Sigmoid colon (tissue), 7 donors: Measurements from ENCODE around the gene MOV10. TPM values are rescaled to one million over a fixed set of nuclear protein-coding genes. Genes with fewer than 3 reads are reported as not detected.
A peak's percentile ranks its signal among the peaks of the same experiment; 100 is the strongest.

Experiments
- DNase-seq: peaks from one replicate; pipeline ENCODE4 v3.0.0-alpha.2; 2019
- H3K27ac ChIP-seq, 4 donors: fragments of 200-600 bp; sonication (generic); one replicate each; pipeline ENCODE4 v1.5.1; 2016 to 2019; ENCODE audit warnings: mild to moderate bottlenecking in 1 of 4
- H3K27me3 ChIP-seq, 3 donors: fragments of 200-600 bp; sonication (generic); one replicate each; pipeline ENCODE4 v1.5.1; 2019; ENCODE audit warnings: mild to moderate bottlenecking in 1 of 3
- H3K36me3 ChIP-seq, 4 donors: fragments of 200-600 bp; sonication (generic); one replicate each; pipeline ENCODE4 v1.5.1; 2016 to 2019
- H3K4me1 ChIP-seq, 4 donors: fragments of 200-600 bp; sonication (generic); one replicate each; pipeline ENCODE4 v1.5.1; 2017 to 2019
- H3K4me3 ChIP-seq, 4 donors: fragments of 200-600 bp; sonication (generic); one replicate each; pipeline ENCODE4 v1.5.1; 2017 to 2019; ENCODE audit warnings: mild to moderate bottlenecking in 2 of 4, moderate library complexity in 1 of 4
- H3K9me3 ChIP-seq, 4 donors: fragments of 200-600 bp in 3 of 4; sonication (generic) in 3 of 4; one replicate each; pipeline versions ENCODE4 v1.5.1 to v1.6.1; 2013 to 2019
- EP300 ChIP-seq, 4 donors: sonication (generic); formaldehyde crosslinking; IDR thresholded peaks; one replicate each; pipeline ENCODE4 v1.6.1; 2017; ENCODE audit warnings: antibody characterized with exemption in 4 of 4
- POLR2A ChIP-seq, 2 donors: fragments of 450-650 bp; IDR thresholded peaks; one replicate each; pipeline ENCODE4 v1.6.1; 2016; ENCODE audit warnings: antibody characterized with exemption in 2 of 2, mild to moderate bottlenecking in 2 of 2, moderate library complexity in 2 of 2
- POLR2AphosphoS5 ChIP-seq, 4 donors: sonication (generic); formaldehyde crosslinking; IDR thresholded peaks; one replicate each; pipeline ENCODE4 v1.6.1; 2017; ENCODE audit warnings: antibody characterized with exemption in 4 of 4
- WGBS, 2 donors: extraction: QIAGEN DNeasy Blood & Tissue Kit; methylation state at CpG; one replicate each; pipeline ENCODE4 v1.1.7; 2013; 5-methylcytosine and 5-hydroxymethylcytosine counted together
- intact Hi-C: fragments of 100-400 bp; cut with DNase I; formaldehyde crosslinking; loops from one replicate; pipeline ENCODE4 v1.15.1; 2023
- polyA plus RNA-seq, 3 donors: library from polyadenylated mRNA; stranded (reverse); fragments of 200-250 nt; gene quantifications; one replicate each; pipeline ENCODE4 v1.2.3, GENCODE V29; 2013
- small RNA-seq, 3 donors: library from RNA; depleted of rRNA; stranded (forward); fragments of <200 nt; gene quantifications; one replicate each; pipeline ENCODE3, GENCODE V24; 2016
- total RNA-seq, 4 donors: library from RNA; depleted of rRNA; stranded (reverse); fragments of >200 nt; gene quantifications; one replicate each; pipeline ENCODE4 v1.1.0, GENCODE V29; 2016
- TF ChIP-seq, protein P1 (sequence below), 4 experiments: fragments of 450-650 bp in 3 of 4; fragments of 200-600 bp in 1 of 4; IDR thresholded peaks; one replicate each; pipeline ENCODE4 v1.5.1; 2016 to 2019; ENCODE audit warnings: antibody characterized with exemption in 4 of 4, mild to moderate bottlenecking in 3 of 4, moderate library complexity in 2 of 4
- donor health status: healthy with polysubstance abuse.
- donor health status: Bipolar disorder and iron deficiency.
- donor health status: healthy.

MOV10 gene
- total and polyA plus RNA-seq, 7 donors: 16.5 to 60.1 (median 28.8) TPM

GRCh38 chr1:112737573-112737972 lies 63.1 kb downstream of the MOV10 start:
- intact Hi-C loops: no loop called here
- no peak for TF ChIP-seq POLR2A (IDR thresholded peaks at IDR 0.05)
- no peak for TF ChIP-seq EP300 (IDR thresholded peaks at IDR 0.05)
- TF ChIP-seq, protein P1, sequence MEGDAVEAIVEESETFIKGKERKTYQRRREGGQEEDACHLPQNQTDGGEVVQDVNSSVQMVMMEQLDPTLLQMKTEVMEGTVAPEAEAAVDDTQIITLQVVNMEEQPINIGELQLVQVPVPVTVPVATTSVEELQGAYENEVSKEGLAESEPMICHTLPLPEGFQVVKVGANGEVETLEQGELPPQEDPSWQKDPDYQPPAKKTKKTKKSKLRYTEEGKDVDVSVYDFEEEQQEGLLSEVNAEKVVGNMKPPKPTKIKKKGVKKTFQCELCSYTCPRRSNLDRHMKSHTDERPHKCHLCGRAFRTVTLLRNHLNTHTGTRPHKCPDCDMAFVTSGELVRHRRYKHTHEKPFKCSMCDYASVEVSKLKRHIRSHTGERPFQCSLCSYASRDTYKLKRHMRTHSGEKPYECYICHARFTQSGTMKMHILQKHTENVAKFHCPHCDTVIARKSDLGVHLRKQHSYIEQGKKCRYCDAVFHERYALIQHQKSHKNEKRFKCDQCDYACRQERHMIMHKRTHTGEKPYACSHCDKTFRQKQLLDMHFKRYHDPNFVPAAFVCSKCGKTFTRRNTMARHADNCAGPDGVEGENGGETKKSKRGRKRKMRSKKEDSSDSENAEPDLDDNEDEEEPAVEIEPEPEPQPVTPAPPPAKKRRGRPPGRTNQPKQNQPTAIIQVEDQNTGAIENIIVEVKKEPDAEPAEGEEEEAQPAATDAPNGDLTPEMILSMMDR (IDR thresholded peaks at IDR 0.05): no peak
- no peak for TF ChIP-seq POLR2AphosphoS5 (IDR thresholded peaks at IDR 0.05)
- no peaks in the 10 kb centered on the region for H3K9me3 ChIP-seq
- peaks cover 0 to 5% (median 4%) of the 10 kb centered on the region in 3 donors for H3K27me3 ChIP-seq
- H3K36me3 ChIP-seq: no peaks in the 10 kb centered on the region
- no peak overlapping the region for H3K27ac ChIP-seq
- DNase-seq: no peak
- H3K4me1 ChIP-seq: no peaks in the 10 kb centered on the region
- no peak overlapping the region for H3K4me3 ChIP-seq
- 78 to 93% methylated on average over 3 of the region's 3 CpGs for WGBS, 2 donors

- H3K36me3 ChIP-seq: no peaks in the 10 kb centered on the region
- H3K4me1 ChIP-seq: peaks cover 0 to 14% (median 11%) of the 10 kb centered on the region in 4 donors
- no peak overlapping the region for H3K27ac ChIP-seq
- no peak for DNase-seq
- peaks cover 13 to 36% (median 25%) of the 10 kb centered on the region in 3 donors for H3K27me3 ChIP-seq
- TF ChIP-seq EP300 (IDR thresholded peaks at IDR 0.05) (no peak), POLR2A (IDR thresholded peaks at IDR 0.05) (no peak), POLR2AphosphoS5 (IDR thresholded peaks at IDR 0.05) (no peak)
- TF ChIP-seq, protein P1 (IDR thresholded peaks at IDR 0.05): no peak
- H3K9me3 ChIP-seq: no peaks in the 10 kb centered on the region
- intact Hi-C loops: no loop called here
- H3K4me3 ChIP-seq: peak overlapping the region in 3 of 4 donors; percentile 19 to 41 (median 40)
- 19 to 20% methylated on average over 54 of the region's 54 CpGs for WGBS, 2 donors
Measured at GRCh38 chr1:112743174-112744008, 68.9 kb downstream of the MOV10 start.

DNA sequence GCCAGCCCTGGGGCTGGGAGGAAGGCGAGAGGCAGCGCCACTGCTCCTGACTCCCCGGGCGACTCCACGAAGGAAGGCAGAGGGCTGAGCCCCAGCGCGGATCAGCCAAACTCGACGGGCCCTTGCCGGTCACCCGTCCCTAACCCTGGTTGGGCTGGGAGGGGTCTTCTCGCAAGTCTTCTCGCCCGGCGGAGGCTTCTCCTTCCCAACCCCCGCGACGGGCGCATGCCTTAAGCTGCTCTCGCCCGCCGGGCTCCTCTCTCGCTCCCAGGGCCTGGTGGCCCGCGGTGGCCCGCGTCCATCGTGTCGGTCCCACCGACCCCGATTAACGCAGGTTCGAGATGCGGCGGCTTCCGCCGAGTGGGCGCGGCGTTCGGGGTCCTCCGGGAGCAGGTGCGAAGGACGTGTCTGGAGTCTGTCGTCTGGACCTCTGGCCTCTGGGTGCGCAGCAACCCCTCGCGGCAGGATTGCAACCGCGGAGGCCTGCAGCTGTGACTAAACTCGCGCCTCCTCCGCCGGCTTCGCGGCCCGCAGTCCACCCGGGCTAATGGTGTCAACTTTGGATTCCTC lies 69.6 kb downstream of the MOV10 start:
- H3K4me3 ChIP-seq: peak overlapping the region in 3 of 4 donors; percentile 19 to 41 (median 40)

DNA sequence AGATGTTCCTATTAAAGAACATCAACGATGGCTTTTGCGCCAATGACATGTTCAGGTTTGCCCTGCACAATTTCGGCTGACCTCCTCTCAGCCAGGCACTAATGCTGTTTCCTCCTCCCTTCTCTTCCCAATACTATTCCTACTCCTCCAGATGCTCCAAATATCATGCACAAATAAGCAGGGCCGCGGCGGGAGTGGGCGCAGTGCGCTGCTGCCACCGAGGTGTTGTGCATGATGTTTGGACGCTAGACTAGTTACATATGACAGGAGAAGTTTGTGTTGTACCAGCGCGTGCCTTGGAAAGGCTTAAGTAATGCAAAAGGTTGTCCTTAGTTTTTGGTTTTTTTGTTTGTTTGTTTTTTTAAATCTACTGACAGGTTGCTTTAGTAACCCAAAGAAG lies 73.9 kb downstream of the MOV10 start:
- Histone ChIP-seq H3K4me3 (no peak overlapping the region), H3K27ac (no peak overlapping the region), H3K36me3 (no peaks in the 10 kb centered on the region), H3K9me3 (no peaks in the 10 kb centered on the region), H3K4me1 (peaks cover 0 to 13% (median 11%) of the 10 kb centered on the region in 4 donors), H3K27me3 (peaks cover 11 to 22% (median 12%) of the 10 kb centered on the region in 3 donors)
- DNase-seq: no peak
- TF ChIP-seq POLR2A (IDR thresholded peaks at IDR 0.05): no peak
- no peak for TF ChIP-seq POLR2AphosphoS5 (IDR thresholded peaks at IDR 0.05)
- TF ChIP-seq, protein P1 (IDR thresholded peaks at IDR 0.05): no peak
- TF ChIP-seq EP300 (IDR thresholded peaks at IDR 0.05): no peak
- 92 to 94% methylated on average over 12 of the region's 12 CpGs for WGBS, 2 donors
- intact Hi-C loops: no loop called here

More for the DNA sequence above, 69.6 kb downstream of the MOV10 start:
- WGBS, 2 donors: 4 to 9% methylated on average over 58 of the region's 58 CpGs
- Histone ChIP-seq H3K27me3 (peaks cover 13 to 36% (median 25%) of the 10 kb centered on the region in 3 donors), H3K36me3 (no peaks in the 10 kb centered on the region), H3K27ac (no peak overlapping the region), H3K9me3 (no peaks in the 10 kb centered on the region), H3K4me1 (peaks cover 0 to 14% (median 11%) of the 10 kb centered on the region in 4 donors)
- intact Hi-C loops: no loop called here
- DNase-seq: no peak
- TF ChIP-seq POLR2AphosphoS5 (IDR thresholded peaks at IDR 0.05) (no peak), EP300 (IDR thresholded peaks at IDR 0.05) (no peak), POLR2A (IDR thresholded peaks at IDR 0.05) (no peak)
- TF ChIP-seq, protein P1 (IDR thresholded peaks at IDR 0.05): peak in 2 of 4 experiments; percentile 49

Small RNA genes lying within 50 kb of the gene (small RNA-seq; reads per million reads assigned to genes)
- 0 reads per million in 3 donors for gene RNU7-70P

Other genes starting within 250 kb of the MOV10 start
- 1 to 10 TPM; 1.5 to 4.2 (median 2.0) TPM for gene WNT2B, start 165.7 kb upstream of the MOV10 start, total RNA-seq
- gene WNT2B, start 165.7 kb upstream of the MOV10 start, polyA plus RNA-seq: 1 to 10 TPM; 1.2 to 3.2 (median 1.2) TPM
- 10 to 100 TPM; 22.7 to 68.0 (median 25.4) TPM for gene ST7L, start 55.5 kb upstream of the MOV10 start, total RNA-seq
- gene ST7L, start 55.5 kb upstream of the MOV10 start, polyA plus RNA-seq: 1 to 10 TPM; 1.8 to 7.9 (median 2.3) TPM
- 10 to 100 TPM; 75.9 to 90.6 (median 81.3) TPM for gene CAPZA1, start 54.8 kb upstream of the MOV10 start, total RNA-seq
- gene CAPZA1, start 54.8 kb upstream of the MOV10 start, polyA plus RNA-seq: 100 to 1,000 TPM in 2 of 3 donors, 10 to 100 TPM in 1; 91.3 to 160 (median 113) TPM
- gene RHOC, start 32.5 kb downstream of the MOV10 start, total RNA-seq: 100 to 1,000 TPM; 181 to 244 (median 192) TPM
- gene RHOC, start 32.5 kb downstream of the MOV10 start, polyA plus RNA-seq: 1,000 to 10,000 TPM in 1 of 3 donors, 100 to 1,000 TPM in 2; 443 to 1,259 (median 789) TPM
- gene PPM1J, start 40.7 kb downstream of the MOV10 start, total RNA-seq: 1 to 10 TPM in 3 of 4 donors, under 1 TPM in 1; 0.36 to 1.6 (median 1.4) TPM
- 1 to 10 TPM in 1 of 3 donors, under 1 TPM in 2; 0.60 to 2.5 (median 0.92) TPM for gene PPM1J, start 40.7 kb downstream of the MOV10 start, polyA plus RNA-seq